H1 (cell line): ENCODE measurements around the gene ICAM2.

Source experiments
- ATF3 ChIP-seq: IDR thresholded peaks from 2 replicates; pipeline ENCODE4 v1.6.1; 2011; ENCODE audit warnings: low read depth, mild to moderate bottlenecking, low read length; ENCODE audit not compliant: insufficient read depth
- CBX5 ChIP-seq: fragments of 300-800, 300-1000 bp; sonication (generic); IDR thresholded peaks from 2 replicates; pipeline ENCODE4 v1.7.1; 2016; ENCODE audit warnings: antibody characterized with exemption, low read length, low read depth
- CREB1 ChIP-seq: IDR thresholded peaks from 2 replicates; pipeline ENCODE4 v1.6.1; 2012; ENCODE audit warnings: inconsistent platforms
- EGR1 ChIP-seq: IDR thresholded peaks from 2 replicates; pipeline ENCODE4 v1.6.1; 2011; ENCODE audit warnings: low read depth, low read length, borderline replicate concordance
- EZH2 ChIP-seq: fragments of 200-600 bp; sonication (generic); IDR thresholded peaks from 2 replicates; pipeline ENCODE4 v1.7.1; 2012; ENCODE audit warnings: low read depth, mild to moderate bottlenecking, moderate library complexity, low read length, inconsistent platforms; ENCODE audit not compliant: severe bottlenecking
- FOSL1 ChIP-seq: IDR thresholded peaks from 2 replicates; pipeline ENCODE4 v1.6.1; 2011; ENCODE audit warnings: mild to moderate bottlenecking, low read depth, low read length, moderate library complexity; ENCODE audit not compliant: insufficient read depth
- JUN ChIP-seq: IDR thresholded peaks from 2 replicates; pipeline ENCODE4 v1.6.1; 2011; ENCODE audit warnings: low read depth, mild to moderate bottlenecking, improper control_type of control experiment, low read length
- KDM5A ChIP-seq: fragments of 200-600 bp; IDR thresholded peaks from 2 replicates; pipeline ENCODE4 v1.7.1; 2012; ENCODE audit warnings: mild to moderate bottlenecking, low read length, inconsistent platforms, mixed read lengths
- POLR2A ChIP-seq, 2 experiments: IDR thresholded peaks; 1 replicate in 1 of 2; 2 replicates in 1 of 2; pipeline ENCODE4 v1.6.1; 2011; ENCODE audit warnings: low read depth in 2 of 2, low read length in 2 of 2, mild to moderate bottlenecking in 2 of 2; ENCODE audit errors: control extremely low read depth in 1 of 2
- POLR2AphosphoS5 ChIP-seq: IDR thresholded peaks from 2 replicates; pipeline ENCODE4 v1.6.1; 2011; ENCODE audit warnings: low read depth, low read length
- SP1 ChIP-seq: IDR thresholded peaks from 2 replicates; pipeline ENCODE4 v1.6.1; 2011; ENCODE audit warnings: low read depth, low read length
- TF ChIP-seq, protein P1 (sequence below), 3 experiments: IDR thresholded peaks; 1 replicate in 2 of 3; 2 replicates in 1 of 3; pipeline versions ENCODE4 v1.5.1 to v1.6.1; 2011; ENCODE audit warnings: low read length in 3 of 3, mild to moderate bottlenecking in 3 of 3, inconsistent platforms in 2 of 3, low read depth in 1 of 3, moderate library complexity in 1 of 3; ENCODE audit not compliant: insufficient read depth in 1 of 3; ENCODE audit errors: control extremely low read depth in 1 of 3

GRCh38 chr17:64069143-64069542 is 48.7 kb upstream of the ICAM2 start:
- TF ChIP-seq CBX5 (no peak), JUN (no peak), POLR2A (IDR thresholded peaks at IDR 0.05; ENCODE audit: control extremely low read depth in 1 of 2, low read depth in 2 of 2, low read length in 2 of 2) (no peak), EGR1 (no peak), EZH2 (no peak), POLR2AphosphoS5 (no peak), FOSL1 (no peak), KDM5A (no peak), CREB1 (no peak), SP1 (no peak), ATF3 (no peak)
- TF ChIP-seq, protein P1, sequence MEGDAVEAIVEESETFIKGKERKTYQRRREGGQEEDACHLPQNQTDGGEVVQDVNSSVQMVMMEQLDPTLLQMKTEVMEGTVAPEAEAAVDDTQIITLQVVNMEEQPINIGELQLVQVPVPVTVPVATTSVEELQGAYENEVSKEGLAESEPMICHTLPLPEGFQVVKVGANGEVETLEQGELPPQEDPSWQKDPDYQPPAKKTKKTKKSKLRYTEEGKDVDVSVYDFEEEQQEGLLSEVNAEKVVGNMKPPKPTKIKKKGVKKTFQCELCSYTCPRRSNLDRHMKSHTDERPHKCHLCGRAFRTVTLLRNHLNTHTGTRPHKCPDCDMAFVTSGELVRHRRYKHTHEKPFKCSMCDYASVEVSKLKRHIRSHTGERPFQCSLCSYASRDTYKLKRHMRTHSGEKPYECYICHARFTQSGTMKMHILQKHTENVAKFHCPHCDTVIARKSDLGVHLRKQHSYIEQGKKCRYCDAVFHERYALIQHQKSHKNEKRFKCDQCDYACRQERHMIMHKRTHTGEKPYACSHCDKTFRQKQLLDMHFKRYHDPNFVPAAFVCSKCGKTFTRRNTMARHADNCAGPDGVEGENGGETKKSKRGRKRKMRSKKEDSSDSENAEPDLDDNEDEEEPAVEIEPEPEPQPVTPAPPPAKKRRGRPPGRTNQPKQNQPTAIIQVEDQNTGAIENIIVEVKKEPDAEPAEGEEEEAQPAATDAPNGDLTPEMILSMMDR (IDR thresholded peaks at IDR 0.05; ENCODE audit: control extremely low read depth in 1 of 3, insufficient read depth in 1 of 3, low read depth in 1 of 3, low read length in 3 of 3): no peak
